ENCODE measurements around the gene GPR101. TPM values are rescaled to one million over a fixed set of nuclear protein-coding genes. Genes with fewer than 3 reads are reported as not detected.
"Not testable (repeated sequence)": the region's sequence is repeated elsewhere in the genome, so short reads cannot be mapped to it uniquely, and the experiment has no call there.

The GPR101 gene
- total RNA-seq, 1 donor from 2014 or later, result not detected

DNA sequence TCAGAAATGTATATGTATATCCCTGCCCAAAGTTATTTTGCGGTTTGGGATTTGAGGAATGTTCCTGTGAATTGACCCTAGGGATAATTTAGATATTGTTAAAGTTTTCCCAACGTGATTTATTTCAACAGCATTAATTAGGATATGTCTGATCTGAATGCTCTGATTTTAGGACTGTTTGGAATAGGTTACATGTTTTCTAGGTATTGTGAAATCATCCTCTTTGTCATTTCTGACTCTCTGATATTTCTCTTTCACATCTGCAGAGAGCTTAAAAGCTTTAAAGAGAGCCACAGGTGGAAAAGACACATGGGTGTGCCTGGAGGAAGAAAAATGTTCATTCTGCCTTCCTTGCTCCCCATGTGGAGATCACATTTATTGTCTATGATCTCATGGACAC, 5.1 kb downstream of the GPR101 start:
- intact Hi-C loops (cut with micrococcal nuclease), result no loop called here

DNA sequence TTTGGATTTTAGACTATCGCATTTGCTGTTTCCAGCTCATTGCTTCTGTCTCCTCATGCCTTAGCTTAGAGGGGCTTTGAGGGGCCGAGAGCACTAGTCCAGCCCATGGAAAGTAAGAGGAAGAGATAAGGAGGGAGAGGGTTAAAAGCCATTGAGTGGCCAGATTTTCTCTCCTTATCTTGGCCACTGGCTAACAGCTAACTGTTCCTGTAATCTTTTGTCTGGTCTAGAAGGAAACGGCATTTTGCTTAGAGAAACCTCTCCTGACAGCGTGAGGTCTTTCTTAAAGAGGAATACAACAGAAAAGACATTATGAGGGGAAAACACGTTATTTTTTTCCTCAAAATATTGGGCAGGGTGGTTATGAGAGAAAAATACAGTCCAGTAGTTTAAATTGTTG, 7.9 kb downstream of the GPR101 start:
- intact Hi-C loops (cut with micrococcal nuclease), result no loop called here

DNA sequence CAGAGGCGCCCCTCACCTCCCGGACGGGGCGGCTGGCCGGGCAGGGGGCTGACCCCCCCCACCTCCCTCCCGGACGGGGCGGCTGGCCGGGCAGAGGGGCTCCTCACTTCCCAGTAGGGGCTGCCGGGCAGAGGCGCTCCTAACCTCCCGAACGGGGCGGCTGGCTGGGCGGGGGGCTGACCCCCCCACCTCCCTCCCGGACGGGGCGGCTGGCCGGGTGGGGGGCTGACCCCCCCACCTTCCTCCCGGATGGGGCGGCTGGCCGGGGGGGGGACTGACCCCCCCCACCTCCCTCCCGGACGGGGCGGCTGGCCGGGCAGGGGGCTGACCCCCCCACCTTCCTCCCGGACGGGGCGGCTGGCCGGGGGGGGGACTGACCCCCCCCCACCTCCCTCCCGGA, 33.6 kb downstream of the GPR101 start:
- intact Hi-C loops (cut with micrococcal nuclease), result not testable (repeated sequence)

DNA sequence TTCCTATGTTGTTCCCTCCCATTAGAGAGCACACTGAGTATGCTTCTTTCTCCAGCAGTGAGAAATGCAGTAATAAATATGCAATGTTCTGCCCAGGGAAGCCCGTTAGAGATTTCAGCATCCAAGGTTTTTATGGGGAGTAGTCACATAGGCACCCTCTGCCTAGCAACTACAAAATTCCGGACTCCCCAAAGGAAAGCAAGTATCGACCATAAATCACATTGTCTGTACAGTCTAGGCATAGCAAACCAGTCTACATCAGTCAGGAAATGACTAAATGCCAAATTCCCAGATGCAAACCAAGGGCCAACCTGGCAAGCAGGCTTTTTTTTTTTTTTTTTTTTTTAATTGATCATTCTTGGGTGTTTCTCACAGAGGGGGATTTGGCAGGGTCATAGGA, 34.8 kb downstream of the GPR101 start:
- intact Hi-C loops (cut with micrococcal nuclease), result no loop called here

Other genes starting within 250 kb of the GPR101 start
- gene RBMX, start 153.3 kb downstream of the GPR101 start, total RNA-seq, result 216 and 219 TPM in 2 replicates